Right atrium auricular region (tissue), 2 donors: Measurements from ENCODE around the gene AK3. TPM values are rescaled to one million over a fixed set of nuclear protein-coding genes. Genes with fewer than 3 reads are reported as not detected.
"Not testable (repeated sequence)": the region's sequence is repeated elsewhere in the genome, so short reads cannot be mapped to it uniquely, and the experiment has no call there.

Source experiments
- DNase-seq: peaks from one replicate; pipeline ENCODE4 v3.0.0-alpha.2; 2019; ENCODE audit warnings: low spot score
- H3K27ac ChIP-seq, 2 donors: fragments of 200-600 bp; sonication (generic); 1 replicate in 1 of 2; 2 replicates in 1 of 2; pipeline ENCODE4 v1.5.1; 2016 to 2019
- H3K27me3 ChIP-seq, 2 donors: fragments of 200-600 bp; sonication (generic); one replicate each; pipeline versions ENCODE4 v1.5.1 to v1.6.0; 2017 to 2019
- H3K36me3 ChIP-seq: fragments of 200-600 bp; sonication (generic); one replicate; pipeline ENCODE4 v1.5.1; 2016
- H3K4me1 ChIP-seq, 2 donors: fragments of 200-600 bp; sonication (generic); one replicate each; pipeline versions ENCODE4 v1.5.1 to v1.6.0; 2017 to 2019
- H3K4me3 ChIP-seq, 2 donors: fragments of 200-600 bp; sonication (generic); 1 replicate in 1 of 2; 2 replicates in 1 of 2; pipeline ENCODE4 v1.5.1; 2017 to 2019; ENCODE audit warnings: mild to moderate bottlenecking in 1 of 2, moderate library complexity in 1 of 2
- H3K9me3 ChIP-seq, 2 donors: fragments of 200-600 bp; sonication (generic); one replicate each; pipeline ENCODE4 v1.5.1; 2019
- total RNA-seq, 2 donors: library from RNA; depleted of rRNA; stranded (reverse); fragments of >200 nt; gene quantifications; one replicate each; pipeline ENCODE4 v1.1.0, GENCODE V29; 2016
- TF ChIP-seq, protein P1 (sequence below), 2 donors: fragments of 200-600 bp; sonication (generic); IDR thresholded peaks; one replicate each; pipeline ENCODE4 v1.5.1; 2019; ENCODE audit warnings: antibody characterized with exemption in 2 of 2

The AK3 gene
- total RNA-seq, 2 donors from 2014 or later = 109 to 201 TPM

DNA sequence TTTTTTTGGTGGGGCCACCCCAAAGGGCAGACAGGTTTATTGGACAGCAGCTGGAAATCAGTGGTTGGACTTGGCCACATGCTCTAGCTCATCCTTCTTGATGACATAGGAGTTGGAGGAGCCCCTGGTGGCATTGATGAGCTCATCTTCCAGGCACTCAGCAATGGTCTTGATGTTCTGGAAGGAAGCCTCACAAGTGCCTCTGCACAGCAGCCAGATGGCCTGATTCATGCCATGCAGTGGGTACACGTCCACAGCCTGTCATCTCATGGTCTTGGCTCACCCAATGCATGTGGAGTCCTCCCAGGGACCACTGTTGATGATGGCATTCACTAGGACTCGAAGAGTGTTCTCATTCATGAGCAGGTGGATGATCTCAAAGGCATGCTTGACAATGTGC lies 40.4 kb upstream of the AK3 start:
- no peaks in the 10 kb centered on the region for H3K27me3 ChIP-seq
- TF ChIP-seq, protein P1, sequence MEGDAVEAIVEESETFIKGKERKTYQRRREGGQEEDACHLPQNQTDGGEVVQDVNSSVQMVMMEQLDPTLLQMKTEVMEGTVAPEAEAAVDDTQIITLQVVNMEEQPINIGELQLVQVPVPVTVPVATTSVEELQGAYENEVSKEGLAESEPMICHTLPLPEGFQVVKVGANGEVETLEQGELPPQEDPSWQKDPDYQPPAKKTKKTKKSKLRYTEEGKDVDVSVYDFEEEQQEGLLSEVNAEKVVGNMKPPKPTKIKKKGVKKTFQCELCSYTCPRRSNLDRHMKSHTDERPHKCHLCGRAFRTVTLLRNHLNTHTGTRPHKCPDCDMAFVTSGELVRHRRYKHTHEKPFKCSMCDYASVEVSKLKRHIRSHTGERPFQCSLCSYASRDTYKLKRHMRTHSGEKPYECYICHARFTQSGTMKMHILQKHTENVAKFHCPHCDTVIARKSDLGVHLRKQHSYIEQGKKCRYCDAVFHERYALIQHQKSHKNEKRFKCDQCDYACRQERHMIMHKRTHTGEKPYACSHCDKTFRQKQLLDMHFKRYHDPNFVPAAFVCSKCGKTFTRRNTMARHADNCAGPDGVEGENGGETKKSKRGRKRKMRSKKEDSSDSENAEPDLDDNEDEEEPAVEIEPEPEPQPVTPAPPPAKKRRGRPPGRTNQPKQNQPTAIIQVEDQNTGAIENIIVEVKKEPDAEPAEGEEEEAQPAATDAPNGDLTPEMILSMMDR (IDR thresholded peaks at IDR 0.05) = no peak
- no peak overlapping the region for H3K27ac ChIP-seq
- DNase-seq = no peak
- no peaks in the 10 kb centered on the region for H3K9me3 ChIP-seq
- no peaks in the 10 kb centered on the region for H3K4me1 ChIP-seq
- no peak overlapping the region for H3K4me3 ChIP-seq
- no peaks in the 10 kb centered on the region for H3K36me3 ChIP-seq

DNA sequence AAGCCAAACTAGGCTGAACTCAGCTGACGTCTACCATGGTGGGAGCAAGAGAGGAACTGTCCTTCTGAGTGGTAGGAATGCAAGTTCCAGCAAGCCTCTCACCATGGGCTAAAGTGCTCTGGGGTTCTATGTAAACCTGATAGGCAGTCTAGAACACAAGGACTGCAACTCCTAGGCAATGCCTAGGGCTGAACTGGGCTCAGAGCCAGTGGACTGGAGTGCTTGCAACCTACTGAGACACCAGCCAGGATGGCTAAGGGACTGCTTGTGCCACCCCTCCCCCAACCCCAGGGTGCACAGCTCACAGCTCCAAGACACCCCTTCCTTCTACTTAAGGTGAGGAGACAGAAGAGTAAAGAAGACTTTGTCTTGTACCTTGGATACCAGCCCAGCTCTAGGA lies 39.6 kb upstream of the AK3 start:
- H3K9me3 ChIP-seq = no peaks in the 10 kb centered on the region
- no peak overlapping the region for H3K27ac ChIP-seq
- no peak for DNase-seq
- H3K4me3 ChIP-seq = no peak overlapping the region
- TF ChIP-seq, protein P1 (IDR thresholded peaks at IDR 0.05) = no peak
- H3K4me1 ChIP-seq = no peaks in the 10 kb centered on the region
- H3K27me3 ChIP-seq = no peaks in the 10 kb centered on the region
- H3K36me3 ChIP-seq = no peaks in the 10 kb centered on the region

DNA sequence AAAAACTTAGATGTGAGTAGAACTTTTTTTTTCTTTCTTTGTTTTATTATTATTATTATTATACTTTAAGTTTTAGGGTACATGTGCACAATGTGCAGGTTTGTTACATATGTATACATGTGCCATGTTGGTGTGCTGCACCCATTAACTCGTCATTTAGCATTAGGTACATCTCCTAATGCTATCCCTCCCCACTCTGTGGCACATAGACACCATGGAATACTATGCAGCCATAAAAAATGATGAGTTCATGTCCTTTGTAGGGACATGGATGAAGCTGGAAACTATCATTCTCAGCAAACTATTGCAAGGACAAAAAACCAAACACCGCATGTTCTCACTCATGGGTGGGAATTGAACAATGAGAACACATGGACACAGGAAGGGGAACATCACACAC lies 34.0 kb upstream of the AK3 start:
- H3K4me3 ChIP-seq, H3K4me1 ChIP-seq, H3K27ac ChIP-seq, H3K27me3 ChIP-seq, DNase-seq, H3K9me3 ChIP-seq, H3K36me3 ChIP-seq: not testable (repeated sequence)

DNA sequence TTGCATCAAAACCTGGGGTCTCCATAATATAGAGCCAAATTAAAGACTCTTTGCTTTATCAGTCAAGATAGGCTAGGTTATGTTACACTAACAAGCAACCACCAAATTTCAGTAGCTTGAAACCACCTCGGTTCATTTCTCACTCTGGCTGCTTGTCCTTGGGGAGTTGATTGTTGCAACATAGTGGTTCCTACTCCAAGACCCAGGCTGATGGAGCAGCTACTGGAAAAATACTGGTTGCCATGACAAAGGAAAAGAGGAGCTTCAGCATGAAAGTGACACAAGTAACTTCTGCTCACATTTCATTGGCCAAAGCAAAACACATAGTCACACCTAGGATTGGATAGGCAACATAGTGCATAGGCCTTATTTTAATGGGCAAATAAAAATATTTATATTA lies 33.2 kb upstream of the AK3 start:
- no peaks in the 10 kb centered on the region for H3K9me3 ChIP-seq
- DNase-seq = peak; percentile 82
- no peak overlapping the region for H3K4me3 ChIP-seq
- TF ChIP-seq, protein P1 (IDR thresholded peaks at IDR 0.05) = no peak
- H3K4me1 ChIP-seq = no peaks in the 10 kb centered on the region
- no peak overlapping the region for H3K27ac ChIP-seq
- no peaks in the 10 kb centered on the region for H3K27me3 ChIP-seq
- no peaks in the 10 kb centered on the region for H3K36me3 ChIP-seq

DNA sequence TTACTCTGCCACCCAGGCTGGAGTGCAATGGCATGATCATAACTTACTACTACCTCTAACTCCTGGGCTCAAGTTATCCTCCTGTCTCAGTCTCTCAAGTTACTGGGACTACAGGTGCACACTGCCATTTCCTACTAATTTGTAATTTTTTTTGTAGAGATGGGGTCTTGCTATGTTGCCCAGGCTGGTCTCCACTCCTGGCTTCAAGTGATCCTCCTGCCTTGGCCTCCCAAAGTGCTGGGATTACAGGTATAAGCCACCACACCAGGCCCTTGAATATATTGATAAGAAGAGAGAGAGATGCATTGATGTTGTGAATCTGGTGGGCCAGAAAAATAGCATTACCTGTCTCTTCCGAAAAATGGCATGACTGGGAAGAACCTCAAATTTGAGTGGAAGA lies 30.8 kb upstream of the AK3 start:
- Histone ChIP-seq H3K36me3 (no peaks in the 10 kb centered on the region), H3K4me1 (no peaks in the 10 kb centered on the region), H3K27me3 (no peaks in the 10 kb centered on the region), H3K4me3 (no peak overlapping the region), H3K27ac (no peak overlapping the region), H3K9me3 (no peaks in the 10 kb centered on the region)
- TF ChIP-seq, protein P1 (IDR thresholded peaks at IDR 0.05) = no peak
- no peak for DNase-seq

DNA sequence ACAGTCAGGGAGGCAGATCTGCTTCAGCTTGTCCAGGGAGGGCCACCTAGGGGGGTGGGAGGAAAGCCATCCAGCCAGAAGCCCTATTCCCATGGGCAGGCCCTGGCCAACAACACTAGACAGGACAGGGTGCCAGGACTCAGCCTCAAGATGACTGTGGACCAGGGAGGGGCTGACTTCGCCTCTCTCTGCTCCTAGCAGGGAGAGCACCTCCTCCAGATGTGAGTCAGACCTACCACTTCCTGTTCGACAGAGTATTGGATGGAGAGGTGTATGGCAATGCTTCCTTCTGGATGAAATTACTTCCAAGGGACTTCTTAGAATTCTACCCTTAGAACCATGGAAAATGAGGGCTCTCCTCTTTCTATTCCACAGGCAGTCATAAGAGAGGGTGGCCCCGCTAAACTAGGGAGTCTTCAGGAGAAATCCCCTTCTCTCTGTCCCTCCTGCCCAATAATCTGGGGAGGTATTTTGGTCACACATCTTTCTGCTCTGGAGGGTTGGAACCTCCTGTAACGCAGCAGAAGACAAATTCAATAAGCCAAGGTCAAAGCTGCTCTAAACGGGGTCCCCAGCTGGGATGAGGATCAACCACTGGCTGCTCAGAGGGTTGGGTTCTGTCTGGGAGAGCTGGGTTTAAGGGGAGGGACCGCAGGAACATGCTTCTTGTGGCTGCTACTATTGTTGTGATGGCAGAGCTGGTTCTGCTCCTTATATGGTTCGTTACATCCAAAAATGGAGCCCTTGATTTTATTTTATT lies 28.5 kb upstream of the AK3 start:
- TF ChIP-seq, protein P1 (IDR thresholded peaks at IDR 0.05) = no peak
- no peaks in the 10 kb centered on the region for H3K27me3 ChIP-seq
- H3K9me3 ChIP-seq = no peaks in the 10 kb centered on the region
- H3K4me3 ChIP-seq = no peak overlapping the region
- H3K27ac ChIP-seq = no peak overlapping the region
- DNase-seq = no peak
- H3K4me1 ChIP-seq = no peaks in the 10 kb centered on the region
- no peaks in the 10 kb centered on the region for H3K36me3 ChIP-seq
